HG02981 (cell line): ENCODE data around the gene MED12L.
"Not testable (repeated sequence)": the region's sequence is repeated elsewhere in the genome, so short reads cannot be mapped to it uniquely, and the experiment has no call there.

Source experiments
- ATAC-seq: cut with Tn5 transposase; IDR thresholded peaks from one replicate; pipeline ENCODE4 v1.9.1; 2021; ENCODE audit warnings: mild to moderate bottlenecking, moderate library complexity; ENCODE audit not compliant: unreplicated experiment

Gene MED12L

GRCh38 chr3:151085227-151085888 lies at the start of gene MED12L:
MED12L (plus strand) TSS chr3:151085664; CDS start chr3:151086927, 1,263 bp downstream.
- peak; percentile 55 for ATAC-seq

GRCh38 chr3:151037746-151038477 lies 47.6 kb upstream of the MED12L start:
- no peak for ATAC-seq

DNA sequence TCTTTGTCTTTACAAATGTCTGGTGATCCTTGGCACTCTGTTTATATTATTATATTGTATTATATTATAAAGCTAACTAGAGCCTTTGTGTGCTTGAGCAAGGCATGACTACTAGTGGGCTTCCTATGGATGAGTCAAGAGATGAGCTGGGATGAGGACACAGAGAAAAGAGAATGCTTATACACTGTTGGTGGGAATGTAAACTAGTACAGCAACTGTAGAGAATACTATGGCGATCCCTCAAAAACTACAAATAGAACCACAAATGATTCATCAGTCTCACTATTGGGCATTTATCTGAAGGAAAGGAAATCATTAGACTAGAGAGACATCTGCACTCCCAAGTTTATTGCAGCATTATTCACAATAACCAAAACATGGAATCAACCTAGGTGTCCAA lies 40.8 kb upstream of the MED12L start:
- ATAC-seq: no peak

DNA sequence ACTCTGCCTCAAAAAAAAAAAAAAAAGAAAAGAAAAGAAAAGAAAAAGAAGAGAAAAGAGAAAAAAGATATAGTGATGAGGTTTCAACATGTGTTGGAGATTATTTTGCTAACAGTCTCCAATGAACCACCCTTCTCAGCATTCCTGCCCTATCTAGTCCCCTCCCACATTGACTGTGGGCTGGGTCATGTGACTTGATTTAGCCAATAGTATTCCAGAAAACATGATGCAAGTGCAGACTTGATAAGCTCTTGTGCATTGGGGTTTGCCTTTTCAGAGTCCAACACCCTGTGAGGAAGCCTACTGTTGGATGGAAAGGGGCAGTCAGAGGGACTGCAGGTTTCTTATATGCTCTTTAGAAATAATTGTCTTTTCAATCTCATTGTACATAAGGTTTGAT lies 37.8 kb upstream of the MED12L start:
- ATAC-seq: no peak

- ATAC-seq: no peak
Observed at GRCh38 chr3:151051533-151051932, 33.9 kb upstream of the MED12L start.

GRCh38 chr3:151052346-151052745 lies 33.1 kb upstream of the MED12L start:
- ATAC-seq: no peak

- ATAC-seq: no peak
Observed at GRCh38 chr3:151052756-151053155, 32.7 kb upstream of the MED12L start.

GRCh38 chr3:151058740-151059139 lies 26.7 kb upstream of the MED12L start:
- no peak for ATAC-seq

DNA sequence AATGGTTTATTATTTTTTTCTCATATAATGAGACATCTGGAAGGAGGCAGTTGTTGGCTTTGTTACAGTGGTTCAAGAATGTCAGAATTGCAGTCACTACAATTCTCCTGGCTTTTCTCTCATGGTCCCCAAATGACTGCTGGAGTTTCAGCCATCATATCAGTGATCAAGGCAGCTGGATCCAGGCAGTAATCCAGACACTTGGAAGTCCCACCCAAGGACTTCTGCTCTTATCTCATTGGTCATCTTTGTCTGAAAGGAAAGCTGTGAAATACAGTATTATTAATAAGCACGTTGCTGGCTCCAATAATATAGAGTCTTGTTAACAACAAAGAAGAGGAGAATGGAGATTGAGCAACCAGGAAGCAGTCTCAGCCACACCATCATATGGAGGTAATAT lies 22.9 kb upstream of the MED12L start:
- ATAC-seq: no peak

- no peak for ATAC-seq
Observed at GRCh38 chr3:151067158-151067557, 18.3 kb upstream of the MED12L start.

DNA sequence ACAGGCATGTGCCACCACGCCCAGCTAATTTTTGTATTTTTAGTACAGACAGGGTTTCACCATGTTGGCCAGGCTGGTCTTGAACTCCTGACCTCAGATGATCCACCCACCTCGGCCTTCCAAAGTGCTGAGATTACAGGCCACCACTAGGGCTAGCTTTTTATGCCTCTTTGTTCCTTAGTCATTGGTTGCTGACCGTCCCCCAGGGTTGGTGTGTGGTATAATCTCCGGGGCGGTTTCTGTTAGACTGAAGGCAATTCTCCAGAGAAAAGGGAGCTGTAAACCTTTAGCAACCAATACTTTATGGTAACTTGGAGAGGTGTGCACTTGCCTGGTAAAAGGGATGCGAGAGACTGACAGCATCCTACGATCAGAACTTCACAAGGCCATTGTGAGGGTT lies 12.6 kb upstream of the MED12L start:
- ATAC-seq: not testable (repeated sequence)

DNA sequence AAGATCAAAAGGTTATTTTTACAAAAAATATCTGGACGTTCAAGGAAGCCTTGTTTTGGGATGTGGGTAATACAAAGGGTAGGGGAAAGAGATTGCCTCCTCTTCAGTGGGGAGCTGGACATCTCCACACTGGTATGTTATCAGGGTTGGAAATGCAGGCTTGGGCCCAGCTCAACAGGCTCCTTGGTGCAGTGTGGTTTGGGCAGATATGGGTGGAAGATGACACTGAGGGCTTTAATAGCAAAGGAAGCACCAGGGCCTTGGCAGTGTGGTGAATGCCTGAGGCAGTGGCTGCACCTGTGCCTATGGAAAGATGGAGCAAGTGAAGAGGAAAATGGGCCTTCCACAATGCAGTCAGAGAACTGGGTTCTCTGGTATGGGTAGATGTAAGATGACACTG lies 11.2 kb upstream of the MED12L start:
- ATAC-seq: no peak

DNA sequence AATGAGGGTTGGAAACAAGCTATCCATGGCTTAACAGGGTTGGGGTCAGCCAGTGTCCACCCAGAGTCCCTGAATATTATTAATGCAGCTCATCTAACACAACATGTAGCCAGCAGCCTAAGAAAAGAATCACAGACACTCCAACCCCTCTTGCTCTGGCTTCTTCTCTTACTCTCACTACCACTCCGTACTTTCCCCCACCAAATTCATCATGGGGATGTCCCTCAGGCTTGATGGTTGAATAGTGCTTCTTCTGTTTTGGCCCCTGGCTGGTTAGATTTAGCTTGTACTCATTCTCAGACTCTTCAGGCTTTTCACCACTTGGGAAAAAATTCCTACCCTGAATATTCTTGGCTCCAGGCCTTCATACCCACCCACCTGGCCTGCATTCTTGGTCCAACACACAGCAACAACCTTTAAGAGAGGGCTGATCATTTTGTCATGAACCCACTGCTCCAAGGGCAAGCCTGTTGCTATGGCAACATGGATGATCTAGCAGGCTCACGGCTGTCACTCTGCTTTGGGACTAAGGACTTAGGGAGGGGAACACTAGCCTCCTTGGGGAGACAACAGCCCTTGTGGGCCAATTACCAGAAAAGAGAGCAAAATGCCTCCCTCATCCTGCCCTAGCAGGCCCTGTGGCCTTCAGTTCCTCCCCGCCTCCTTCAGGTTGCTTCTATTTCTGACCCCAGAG lies 9.4 kb upstream of the MED12L start:
- no peak for ATAC-seq

- ATAC-seq: no peak
Observed at GRCh38 chr3:151076626-151077025, 8.8 kb upstream of the MED12L start.

DNA sequence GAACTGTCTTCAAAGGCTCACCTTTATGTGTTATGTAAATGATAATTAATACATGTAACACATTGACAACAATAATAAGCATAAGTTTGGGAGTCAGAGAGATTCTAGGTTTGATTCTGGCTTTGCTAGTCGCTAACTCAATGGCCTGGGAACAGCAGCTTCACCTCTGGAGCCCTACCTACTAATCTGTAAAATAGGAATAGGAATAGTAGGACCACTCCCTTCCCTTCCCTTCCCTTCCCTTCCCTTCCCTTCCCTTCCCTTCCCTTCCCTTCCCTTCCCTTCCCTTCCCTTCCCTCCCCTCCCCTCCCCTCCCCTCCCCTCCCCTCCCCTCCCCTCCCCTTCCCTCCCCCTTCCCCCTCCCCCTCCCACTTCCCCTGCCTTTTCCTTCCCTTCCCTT lies 4.4 kb upstream of the MED12L start:
- not testable (repeated sequence) for ATAC-seq

GRCh38 chr3:151082880-151083838 lies 2.3 kb upstream of the MED12L start:
- ATAC-seq: no peak

DNA sequence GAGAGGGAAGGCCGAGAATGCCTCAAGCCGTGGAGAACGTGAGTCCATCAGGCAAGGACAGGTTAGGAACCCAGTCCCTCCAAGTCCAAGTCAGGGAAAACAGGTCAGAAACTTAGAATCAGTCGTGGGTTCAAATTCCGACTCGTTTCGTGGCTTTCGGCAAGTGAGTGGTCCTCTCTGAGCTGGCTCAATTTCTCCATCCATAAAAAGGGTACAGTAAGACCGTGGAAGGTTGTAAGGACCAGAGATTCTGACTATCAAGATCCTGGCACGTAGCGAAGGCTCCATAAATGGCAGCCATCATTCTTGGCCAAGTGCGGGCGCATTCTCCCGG lies 604 bp upstream of the MED12L start:
- ATAC-seq: no peak

DNA sequence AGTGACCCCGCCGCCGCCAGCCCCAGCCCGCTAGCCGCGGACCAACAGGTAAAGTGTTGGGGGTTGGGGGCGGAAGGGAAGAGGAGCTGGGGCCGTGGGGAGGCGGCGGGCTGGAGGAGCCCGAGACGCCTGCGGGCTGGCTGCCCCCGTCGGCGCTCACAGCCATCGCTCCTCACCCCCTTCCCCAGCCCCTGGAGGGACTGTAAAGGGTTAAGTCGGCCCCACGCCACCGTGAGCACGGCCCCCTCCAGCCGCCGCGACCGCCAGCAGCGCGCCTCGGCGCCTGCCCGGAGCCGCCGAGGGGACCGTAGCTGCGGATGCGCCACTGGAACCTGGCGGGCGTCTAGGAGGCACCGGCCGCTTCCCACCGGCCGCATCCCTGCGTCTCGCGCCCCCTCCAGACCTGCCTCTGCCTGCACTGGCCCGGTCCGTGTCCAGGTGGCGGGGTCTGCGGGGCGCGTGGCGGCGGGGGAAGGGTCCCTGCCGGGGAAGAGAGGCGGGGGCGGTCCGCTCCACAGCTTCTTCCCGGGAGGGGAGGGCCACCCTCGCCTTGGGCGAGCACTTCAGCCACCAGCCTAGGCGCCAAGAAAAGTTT lies 522 bp downstream of the MED12L start:
- ATAC-seq: peak; percentile 10

GRCh38 chr3:151086484-151087456 lies 1.3 kb downstream of the MED12L start:
- ATAC-seq: peak; percentile 70
